Measurements from ENCODE around the gene C10orf120.

DNA sequence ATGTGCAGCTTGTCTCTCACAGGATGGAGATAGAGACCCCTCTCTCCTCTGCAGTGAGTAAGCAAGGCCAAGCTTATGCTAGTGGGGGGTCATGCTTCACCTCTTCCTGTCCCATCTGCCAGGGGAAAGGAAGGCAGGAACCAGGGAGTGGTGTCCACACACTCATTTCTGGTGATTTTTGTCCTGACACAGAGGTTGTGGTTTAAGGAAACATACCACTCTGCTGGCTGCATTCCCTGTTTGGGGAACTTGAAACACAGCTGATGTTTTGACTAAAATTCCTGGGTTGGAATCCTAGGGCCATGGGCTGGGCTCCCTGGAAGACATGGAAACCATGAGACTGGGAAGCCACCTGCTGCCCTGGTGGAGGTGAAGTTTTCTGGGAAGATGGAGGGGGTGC is 21.4 kb downstream of the C10orf120 start:
- TF ChIP-seq CTCF (conservative IDR thresholded peaks at IDR 0.05; ENCODE audit: low read length): no peak
- no peak for TF ChIP-seq EZH2phosphoT487 (IDR thresholded peaks at IDR 0.05; ENCODE audit: borderline replicate concordance)
